Gastroesophageal sphincter (tissue), 4 donors: ENCODE measurements around the gene C1QTNF9B. TPM values are rescaled to one million over a fixed set of nuclear protein-coding genes. Genes with fewer than 3 reads are reported as not detected.

Experiments used
- ATAC-seq: fragments of 150-250 bp; one replicate; pipeline ENCODE4 v1.9.1; 2016; ENCODE audit warnings: mild to moderate bottlenecking, moderate library complexity
- H3K27ac ChIP-seq, 4 donors: fragments of 200-600 bp; sonication (generic) in 3 of 4; 1 replicate in 3 of 4; 2 replicates in 1 of 4; pipeline ENCODE4 v1.5.1; 2016 to 2019
- H3K27me3 ChIP-seq: fragments of 200-600 bp; sonication (generic); one replicate; pipeline ENCODE4 v1.5.1; 2019
- H3K36me3 ChIP-seq, 2 donors: fragments of 200-600 bp; sonication (generic); one replicate each; pipeline ENCODE4 v1.5.1; 2019; ENCODE audit warnings: control low read depth in 1 of 2
- H3K4me1 ChIP-seq, 3 donors: fragments of 200-600 bp; sonication (generic); 1 replicate in 2 of 3; 2 replicates in 1 of 3; pipeline ENCODE4 v1.5.1; 2016 to 2019; ENCODE audit warnings: control low read depth in 2 of 3
- H3K4me3 ChIP-seq, 2 donors: fragments of 200-600 bp; sonication (generic); one replicate each; pipeline ENCODE4 v1.5.1; 2019; ENCODE audit warnings: mild to moderate bottlenecking in 1 of 2, moderate library complexity in 1 of 2
- H3K9me3 ChIP-seq, 3 donors: fragments of 200-600 bp; sonication (generic); one replicate each; pipeline ENCODE4 v1.5.1; 2017 to 2019; ENCODE audit warnings: control low read depth in 2 of 3
- EP300 ChIP-seq: sonication (generic); formaldehyde crosslinking; IDR thresholded peaks from one replicate; pipeline ENCODE4 v1.6.1; 2017; ENCODE audit warnings: antibody characterized with exemption, mild to moderate bottlenecking
- POLR2A ChIP-seq, 2 donors: fragments of 450-650 bp; IDR thresholded peaks; one replicate each; pipeline ENCODE4 v1.6.1; 2017; ENCODE audit warnings: antibody characterized with exemption in 2 of 2, mild to moderate bottlenecking in 2 of 2, moderate library complexity in 1 of 2
- POLR2AphosphoS5 ChIP-seq: sonication (generic); formaldehyde crosslinking; IDR thresholded peaks from one replicate; pipeline ENCODE4 v1.6.1; 2017; ENCODE audit warnings: antibody characterized with exemption
- WGBS, 2 donors: methylation state at CpG; one replicate each; pipeline ENCODE4 v1.1.5; 2018; ENCODE audit warnings: low coverage in 1 of 2; 5-methylcytosine and 5-hydroxymethylcytosine counted together
- total RNA-seq, 4 donors: library from RNA; depleted of rRNA; stranded (reverse); fragments of >200 nt; gene quantifications; one replicate each; pipeline ENCODE4 v1.1.0, GENCODE V29; 2016
- TF ChIP-seq, protein P1 (sequence below), 4 experiments: fragments of 200-600 bp in 2 of 4; fragments of 450-650 bp in 2 of 4; sonication (generic) in 1 of 4; IDR thresholded peaks; one replicate each; pipeline ENCODE4 v1.5.1; 2017 to 2019; ENCODE audit warnings: antibody characterized with exemption in 4 of 4, mild to moderate bottlenecking in 2 of 4, moderate library complexity in 2 of 4

The C1QTNF9B gene
- total RNA-seq, 4 donors from 2014 or later: 0.37 to 2.6 TPM; not detected in 2

DNA sequence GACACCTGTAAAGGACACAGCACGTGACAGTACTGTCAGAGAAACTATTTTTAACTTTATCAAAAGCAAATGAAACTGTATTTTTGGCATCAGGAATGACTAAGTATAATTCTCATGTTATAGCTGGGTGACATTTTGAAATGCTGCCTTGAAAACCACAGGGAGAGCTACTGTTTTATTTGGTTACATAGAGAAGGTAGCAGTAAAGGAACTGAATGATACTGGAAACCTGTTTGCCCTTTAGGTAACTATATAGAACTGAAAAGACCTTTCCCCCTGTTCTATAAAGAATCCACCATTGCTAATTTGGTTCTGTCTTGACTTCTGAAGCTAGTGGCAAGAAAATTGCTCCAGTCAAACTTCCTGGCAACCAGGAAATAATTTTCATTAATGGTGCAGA, 47.2 kb downstream of the C1QTNF9B start:
- H3K27ac ChIP-seq: no peak overlapping the region
- H3K4me1 ChIP-seq: peaks cover 0 to 16% (median 4%) of the 10 kb centered on the region in 3 donors
- WGBS, 2 donors: 88 to 91% methylated on average over 1 of the region's 1 CpG
- no peaks in the 10 kb centered on the region for H3K9me3 ChIP-seq
- no peaks in the 10 kb centered on the region for H3K36me3 ChIP-seq
- ATAC-seq: no peak
- no peak for TF ChIP-seq POLR2A (IDR thresholded peaks at IDR 0.05)
- H3K27me3 ChIP-seq: no peaks in the 10 kb centered on the region
- H3K4me3 ChIP-seq: no peak overlapping the region

DNA sequence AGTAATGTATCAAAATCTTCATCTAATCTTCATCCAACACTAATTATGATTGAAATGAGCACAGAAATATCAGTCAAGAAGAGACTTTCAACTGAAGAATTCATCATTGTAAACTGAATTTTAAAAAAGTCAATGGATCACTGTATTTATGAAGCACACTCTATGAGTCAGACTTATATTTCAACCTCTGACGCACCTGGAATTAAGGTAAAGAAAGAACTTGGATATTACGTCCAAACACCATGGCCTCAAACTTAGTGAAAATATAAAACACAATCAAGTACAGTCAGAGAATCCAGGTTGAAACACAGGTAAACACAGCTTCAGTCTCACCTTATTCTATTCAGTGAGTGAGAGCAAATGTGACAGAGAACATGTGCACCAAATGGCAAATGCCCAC, 47.6 kb downstream of the C1QTNF9B start:
- peaks cover 0 to 16% (median 4%) of the 10 kb centered on the region in 3 donors for H3K4me1 ChIP-seq
- H3K36me3 ChIP-seq: no peaks in the 10 kb centered on the region
- H3K27ac ChIP-seq: no peak overlapping the region
- 83% methylated on average over 2 of the region's 2 CpGs; no CpG with 5 or more reads in 1 of the 2 donors for WGBS, 2 donors
- H3K4me3 ChIP-seq: no peak overlapping the region
- no peaks in the 10 kb centered on the region for H3K27me3 ChIP-seq
- ATAC-seq: no peak
- TF ChIP-seq, protein P1, sequence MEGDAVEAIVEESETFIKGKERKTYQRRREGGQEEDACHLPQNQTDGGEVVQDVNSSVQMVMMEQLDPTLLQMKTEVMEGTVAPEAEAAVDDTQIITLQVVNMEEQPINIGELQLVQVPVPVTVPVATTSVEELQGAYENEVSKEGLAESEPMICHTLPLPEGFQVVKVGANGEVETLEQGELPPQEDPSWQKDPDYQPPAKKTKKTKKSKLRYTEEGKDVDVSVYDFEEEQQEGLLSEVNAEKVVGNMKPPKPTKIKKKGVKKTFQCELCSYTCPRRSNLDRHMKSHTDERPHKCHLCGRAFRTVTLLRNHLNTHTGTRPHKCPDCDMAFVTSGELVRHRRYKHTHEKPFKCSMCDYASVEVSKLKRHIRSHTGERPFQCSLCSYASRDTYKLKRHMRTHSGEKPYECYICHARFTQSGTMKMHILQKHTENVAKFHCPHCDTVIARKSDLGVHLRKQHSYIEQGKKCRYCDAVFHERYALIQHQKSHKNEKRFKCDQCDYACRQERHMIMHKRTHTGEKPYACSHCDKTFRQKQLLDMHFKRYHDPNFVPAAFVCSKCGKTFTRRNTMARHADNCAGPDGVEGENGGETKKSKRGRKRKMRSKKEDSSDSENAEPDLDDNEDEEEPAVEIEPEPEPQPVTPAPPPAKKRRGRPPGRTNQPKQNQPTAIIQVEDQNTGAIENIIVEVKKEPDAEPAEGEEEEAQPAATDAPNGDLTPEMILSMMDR (IDR thresholded peaks at IDR 0.05): no peak
- TF ChIP-seq EP300 (no peak), POLR2AphosphoS5 (no peak), POLR2A (IDR thresholded peaks at IDR 0.05) (no peak)
- no peaks in the 10 kb centered on the region for H3K9me3 ChIP-seq

DNA sequence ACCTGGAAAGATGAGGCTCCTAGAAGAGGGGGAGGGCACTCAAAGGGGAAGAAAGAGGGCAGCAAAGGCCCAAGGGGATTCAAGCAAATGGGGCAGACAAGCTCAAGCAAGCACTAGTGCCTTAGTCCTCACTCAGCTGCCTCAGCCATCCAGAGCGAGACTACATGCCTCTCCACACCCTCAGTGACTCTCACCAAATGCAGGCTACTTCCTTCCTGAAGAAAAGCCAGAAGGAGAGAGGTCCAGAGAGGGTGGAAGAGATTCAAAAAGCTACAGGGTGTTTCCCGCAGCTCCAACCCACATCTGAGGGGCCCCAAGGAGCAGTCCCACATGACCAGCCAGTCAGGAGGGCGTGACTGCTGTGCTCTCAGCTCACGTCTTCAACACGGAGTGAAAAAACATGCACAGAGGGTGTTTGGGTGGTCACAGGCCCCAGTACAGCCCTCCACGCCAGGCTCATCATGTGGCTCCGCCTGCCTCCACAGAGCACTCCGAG, 48.6 kb downstream of the C1QTNF9B start:
- Histone ChIP-seq H3K36me3 (peaks cover 0 to 3% of the 10 kb centered on the region in 2 donors), H3K9me3 (no peaks in the 10 kb centered on the region), H3K4me1 (peaks cover 0 to 16% (median 4%) of the 10 kb centered on the region in 3 donors), H3K4me3 (no peak overlapping the region), H3K27me3 (no peaks in the 10 kb centered on the region), H3K27ac (no peak overlapping the region)
- WGBS, 2 donors: 25 to 57% methylated on average over 2 to 7 of the region's 8 CpGs
- TF ChIP-seq EP300 (no peak), POLR2AphosphoS5 (no peak), POLR2A (IDR thresholded peaks at IDR 0.05) (no peak)
- TF ChIP-seq, protein P1 (IDR thresholded peaks at IDR 0.05): no peak
- no peak for ATAC-seq

DNA sequence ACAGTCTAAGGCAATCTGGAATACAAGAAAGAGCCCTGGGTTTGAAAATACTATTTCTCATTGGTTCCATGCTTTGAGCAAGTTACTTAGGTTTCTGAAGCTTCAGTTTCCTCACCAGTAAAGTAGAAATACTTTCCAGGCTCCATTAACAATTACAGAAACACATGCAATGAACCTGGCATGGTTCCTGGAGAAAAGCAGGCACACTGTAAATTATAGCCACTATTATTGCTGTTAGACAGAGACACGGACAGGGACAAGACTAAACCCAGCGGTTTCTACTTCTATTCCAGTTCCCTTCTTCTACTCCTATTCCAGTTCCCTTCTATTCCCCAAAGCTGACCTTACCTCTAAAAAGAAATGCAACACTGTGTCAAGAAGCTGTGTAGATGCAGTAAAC, 49.3 kb downstream of the C1QTNF9B start:
- H3K4me3 ChIP-seq: no peak overlapping the region
- no peaks in the 10 kb centered on the region for H3K9me3 ChIP-seq
- peaks cover 0 to 9% of the 10 kb centered on the region in 2 donors for H3K36me3 ChIP-seq
- no peak overlapping the region for H3K27ac ChIP-seq
- H3K27me3 ChIP-seq: no peaks in the 10 kb centered on the region
- no peak for ATAC-seq
- peaks cover 0 to 16% (median 4%) of the 10 kb centered on the region in 3 donors for H3K4me1 ChIP-seq
- 35 to 77% methylated on average over 2 of the region's 2 CpGs for WGBS, 2 donors
- no peak for TF ChIP-seq EP300
- no peak for TF ChIP-seq POLR2A (IDR thresholded peaks at IDR 0.05)
- TF ChIP-seq, protein P1 (IDR thresholded peaks at IDR 0.05): no peak
- TF ChIP-seq POLR2AphosphoS5: no peak

GRCh38 chr13:23847497-23847896, 49.8 kb downstream of the C1QTNF9B start:
- Histone ChIP-seq H3K27me3 (no peaks in the 10 kb centered on the region), H3K36me3 (peaks cover 0 to 15% of the 10 kb centered on the region in 2 donors), H3K27ac (no peak overlapping the region), H3K4me1 (peaks cover 0 to 16% (median 4%) of the 10 kb centered on the region in 3 donors), H3K4me3 (no peak overlapping the region), H3K9me3 (no peaks in the 10 kb centered on the region)
- WGBS, 2 donors: 77 to 79% methylated on average over 2 of the region's 2 CpGs
- TF ChIP-seq POLR2AphosphoS5: no peak
- ATAC-seq: no peak

GRCh38 chr13:23845105-23845725, 52.1 kb downstream of the C1QTNF9B start:
- 82 to 91% methylated on average over 5 of the region's 5 CpGs for WGBS, 2 donors
- TF ChIP-seq EP300 (no peak), POLR2A (IDR thresholded peaks at IDR 0.05) (no peak), POLR2AphosphoS5 (no peak)
- TF ChIP-seq, protein P1 (IDR thresholded peaks at IDR 0.05): no peak
- H3K9me3 ChIP-seq: no peaks in the 10 kb centered on the region
- H3K27ac ChIP-seq: no peak overlapping the region
- peaks cover 0 to 16% (median 4%) of the 10 kb centered on the region in 3 donors for H3K4me1 ChIP-seq
- ATAC-seq: no peak
- H3K27me3 ChIP-seq: no peaks in the 10 kb centered on the region
- no peak overlapping the region for H3K4me3 ChIP-seq
- H3K36me3 ChIP-seq: peaks cover 0 to 26% of the 10 kb centered on the region in 2 donors
